HepG2 (cell line): ENCODE data around the gene TAS2R8. TPM values are rescaled to one million over a fixed set of nuclear protein-coding genes. Genes with fewer than 3 reads are reported as not detected.

Experiments
- ATAC-seq: fragments of 200-7000 bp; cut with Tn5 transposase; 3 replicates; pipeline ENCODE4 v1.9.1; 2020; ENCODE audit warnings: mild to moderate bottlenecking, moderate library complexity
- BruUV-seq: library from RNA; stranded (reverse); fragments of 400-500 nt; replicated peaks from 2 replicates; lab custom pipeline; 2021; lab: Mats Ljungman, UMichigan
- CTCF ChIA-PET: fragments of 300-600 bp; formaldehyde crosslinking; extraction: SDS; loops from one replicate; lab custom pipeline; 2021; ENCODE audit warnings: low total read pairs, inconsistent platforms, low intra/inter-chr PET ratio; lab: Yijun Ruan, JAX
- POLR2A ChIA-PET: fragments of 350-600 bp; sonication (Branson Sonifier 250); formaldehyde crosslinking; loops from one replicate; lab custom pipeline; 2020; ENCODE audit warnings: antibody characterized with exemption, inconsistent platforms; lab: Yijun Ruan, JAX
- DNase-seq: peaks from one replicate; pipeline ENCODE4 v3.0.0-alpha.2; 2015; ENCODE audit warnings: low spot score
- FAIRE-seq: peaks from 3 replicates; lab custom pipeline; 2011; peaks lifted over from hg19 to GRCh38; lab: Jason Lieb, UNC
- H2AFZ ChIP-seq: one replicate; pipeline ENCODE4 v1.6.1; 2011; ENCODE audit warnings: low read length, inconsistent platforms
- H3K27ac ChIP-seq: fragments of 300-600 bp; 3 replicates; pipeline ENCODE4 v1.8.0; 2011; ENCODE audit warnings: mixed run types, mild to moderate bottlenecking, mixed read lengths, low read length, inconsistent platforms; ENCODE audit not compliant: insufficient read depth; ENCODE audit errors: extremely low read length
- H3K27me3 ChIP-seq, 2 experiments: fragments of 200-600 bp in 1 of 2; 2 replicates in 1 of 2; 3 replicates in 1 of 2; pipeline versions ENCODE4 v1.6.0 to v1.8.0; 2011; ENCODE audit warnings: low read length in 2 of 2, mild to moderate bottlenecking in 2 of 2, moderate library complexity in 2 of 2, inconsistent platforms in 1 of 2; ENCODE audit not compliant: insufficient read depth in 2 of 2, control insufficient read depth in 1 of 2
- H3K36me3 ChIP-seq, 2 experiments: fragments of 200-600 bp in 1 of 2; replicated peaks in 1 of 2; 2 replicates in 1 of 2; 3 replicates in 1 of 2; pipeline versions ENCODE4 v1.5.1 to v1.8.0; 2011; ENCODE audit warnings: low read length in 2 of 2, inconsistent platforms in 1 of 2; ENCODE audit not compliant: insufficient read depth in 2 of 2, control insufficient read depth in 1 of 2
- H3K4me1 ChIP-seq: 2 replicates; pipeline ENCODE4 v1.5.1; 2012; ENCODE audit warnings: low read length, inconsistent platforms; ENCODE audit not compliant: insufficient read depth
- H3K4me2 ChIP-seq: 2 replicates; pipeline ENCODE4 v1.6.0; 2011; ENCODE audit warnings: low read depth, low read length, inconsistent platforms
- H3K4me3 ChIP-seq, 3 experiments: fragments of 200-600 bp in 1 of 3; sonication (generic), shearing (Covaris generic) in 1 of 3; replicated peaks in 1 of 3; 2 replicates each; pipeline ENCODE4 v1.5.1; 2011 to 2016; ENCODE audit warnings: low read length in 3 of 3, inconsistent platforms in 2 of 3, low read depth in 2 of 3, mild to moderate bottlenecking in 2 of 3, control low read depth in 1 of 3, mixed read lengths in 1 of 3; ENCODE audit not compliant: insufficient read depth in 1 of 3
- H3K79me2 ChIP-seq: one replicate; pipeline ENCODE4 v1.6.1; 2011; ENCODE audit warnings: low read length, inconsistent platforms; ENCODE audit not compliant: insufficient read depth
- H3K9ac ChIP-seq: 2 replicates; pipeline ENCODE4 v1.6.0; 2011; ENCODE audit warnings: mild to moderate bottlenecking, low read depth, low read length, inconsistent platforms; ENCODE audit not compliant: insufficient read depth
- H3K9me3 ChIP-seq: 2 replicates; pipeline ENCODE4 v1.5.1; 2012; ENCODE audit warnings: mild to moderate bottlenecking, low read length
- H4K20me1 ChIP-seq: 2 replicates; pipeline ENCODE4 v1.6.0; 2011; ENCODE audit warnings: inconsistent platforms, mild to moderate bottlenecking, low read length, moderate library complexity; ENCODE audit not compliant: insufficient read depth
- EZH2 ChIP-seq: conservative IDR thresholded peaks from 2 replicates; pipeline ENCODE4 v1.6.1; 2012; ENCODE audit warnings: mild to moderate bottlenecking, low read depth, low read length, moderate library complexity
- JUN ChIP-seq: sonication (generic); formaldehyde crosslinking; IDR thresholded peaks from 2 replicates; pipeline ENCODE4 v1.4.0; 2020; ENCODE audit warnings: mild to moderate bottlenecking, missing genetic modification reagents
- KLF11 ChIP-seq: IDR thresholded peaks from 2 replicates; pipeline ENCODE4 v1.6.1; 2016; ENCODE audit warnings: missing compliant biosample characterization
- MTF2 ChIP-seq: sonication (generic); formaldehyde crosslinking; IDR thresholded peaks from 2 replicates; pipeline ENCODE4 v1.5.0; 2020; ENCODE audit warnings: missing genetic modification reagents, borderline replicate concordance
- RBM39 ChIP-seq: fragments of 200-400 bp; formaldehyde crosslinking; IDR thresholded peaks from one replicate; pipeline ENCODE4 v1.6.1; 2018; ENCODE audit warnings: antibody characterized with exemption, mild to moderate bottlenecking, low read depth, low read length; ENCODE audit not compliant: poor library complexity, severe bottlenecking
- SATB2 ChIP-seq: sonication (generic); formaldehyde crosslinking; IDR thresholded peaks from 2 replicates; pipeline ENCODE4 v1.5.0; 2020; ENCODE audit warnings: missing genetic modification reagents
- SMC3 ChIP-seq: IDR thresholded peaks from 2 replicates; pipeline ENCODE4 v1.6.1; 2011; ENCODE audit warnings: low read length, improper control_type of control experiment
- TCF7L2 ChIP-seq: IDR thresholded peaks from 2 replicates; pipeline ENCODE4 v1.6.1; 2011; ENCODE audit warnings: mild to moderate bottlenecking, low read depth, low read length, moderate library complexity
- TSC22D2 ChIP-seq: sonication (generic); formaldehyde crosslinking; IDR thresholded peaks from 2 replicates; pipeline ENCODE4 v1.5.1; 2020; ENCODE audit warnings: missing genetic modification reagents, mild to moderate bottlenecking, borderline replicate concordance
- ZFP36L1 ChIP-seq: sonication (generic); formaldehyde crosslinking; IDR thresholded peaks from 2 replicates; pipeline ENCODE4 v1.8.0; 2022; ENCODE audit warnings: mild to moderate bottlenecking, missing genetic modification reagents, moderate library complexity
- ZNF382 ChIP-seq: sonication (generic); formaldehyde crosslinking; IDR thresholded peaks from 2 replicates; pipeline ENCODE4 v1.5.0; 2020; ENCODE audit warnings: missing genetic modification reagents, mild to moderate bottlenecking, borderline replicate concordance
- ZNF883 ChIP-seq: sonication (generic); formaldehyde crosslinking; IDR thresholded peaks from 2 replicates; pipeline ENCODE4 v1.5.1; 2020; ENCODE audit warnings: mild to moderate bottlenecking, missing genetic modification reagents; ENCODE audit errors: not compliant biosample characterization
- ZSCAN9 ChIP-seq: IDR thresholded peaks from 2 replicates; pipeline ENCODE4 v1.6.1; 2016; ENCODE audit warnings: borderline replicate concordance
- WGBS: methylation state at CpG from one replicate; pipeline ENCODE4 v1.1.6; 2017; ENCODE audit warnings: low lambda C conversion rate; 5-methylcytosine and 5-hydroxymethylcytosine counted together
- in situ Hi-C: cut with HindIII; loops from 2 replicates; pipeline ENCODE4 v1.10.0; 2017; ENCODE audit warnings: low pct_unique_long_range_greater_than_20kb; ENCODE audit not compliant: extremely low pct_ligation_motif_present
- intact Hi-C: fragments of 100-400 bp; cut with micrococcal nuclease; formaldehyde crosslinking; loops from one replicate; pipeline ENCODE4 v1.10.0; 2022; ENCODE audit not compliant: unreplicated experiment
- polyA plus RNA-seq, 8 experiments: library from polyadenylated mRNA; depleted of rRNA in 3 of 8; stranded (reverse) in 7 of 8; unstranded in 1 of 8; fragments of >200 nt; fragmentation: Illumina TruSeq in 4 of 8; extraction: Trizol in 4 of 8; gene quantifications; 2 replicates each; pipeline versions ENCODE4 v1.2.1 to v1.2.3, GENCODE V29; 2011 to 2016; ENCODE audit warnings: low read depth in 4 of 8, missing spikeins in 1 of 8, mixed read lengths in 1 of 8; ENCODE audit not compliant: insufficient read depth in 1 of 8
- total RNA-seq, 5 experiments: library from RNA; depleted of rRNA; stranded (reverse); fragments of >200 nt; fragmentation: Illumina TruSeq; extraction: Trizol; gene quantifications; 2 replicates each; pipeline ENCODE4 v1.2.3, GENCODE V29; 2016; ENCODE audit warnings: low read depth in 1 of 5

TAS2R8 gene
- total and polyA plus RNA-seq, 2 of the 13 experiments (the other 11 are each of a cell fraction or from before 2014, with no cell fraction given): 0.09 TPM; not detected in 1

GRCh38 chr12:10851243-10851858 lies 44.3 kb upstream of the TAS2R8 start:
- TF ChIP-seq ZNF883: no peak
- TF ChIP-seq TCF7L2: no peak
- no peak for TF ChIP-seq TSC22D2 (CRISPR knock-in tag)
- no peak for TF ChIP-seq ZSCAN9
- no peak for TF ChIP-seq EZH2
- TF ChIP-seq ZNF382 (CRISPR knock-in tag): no peak
- no peak for TF ChIP-seq SATB2 (CRISPR knock-in tag)
- TF ChIP-seq JUN (CRISPR knock-in tag): no peak
- no peak for TF ChIP-seq RBM39
- no peak for TF ChIP-seq MTF2
- TF ChIP-seq ZFP36L1 (CRISPR knock-in tag): no peak
- TF ChIP-seq SMC3: no peak
- TF ChIP-seq KLF11 (CRISPR knock-in tag): no peak
- CTCF ChIA-PET: no interaction called here
- Histone ChIP-seq H3K79me2 (no peaks in the 10 kb centered on the region), H3K4me3 (no peak overlapping the region), H3K27ac (no peak overlapping the region), H3K36me3 (peaks cover 7 to 14% of the 10 kb centered on the region in 2 experiments), H3K9me3 (peaks cover 10% of the 10 kb centered on the region), H2AFZ (no peak overlapping the region), H3K27me3 (no peaks in the 10 kb centered on the region), H3K4me2 (no peak overlapping the region), H3K9ac (no peak overlapping the region), H4K20me1 (no peaks in the 10 kb centered on the region), H3K4me1 (no peaks in the 10 kb centered on the region)
- DNase-seq (no peak), FAIRE-seq (no peak), ATAC-seq (no peak)
- WGBS: 97% methylated on average over 4 of the region's 4 CpGs
- BruUV-seq: no TSS peak
- in situ Hi-C loops (no loop called here), intact Hi-C loops (no loop called here)
- POLR2A ChIA-PET: no interaction called here
